Small intestine (tissue), 4 donors: ENCODE results near the gene UBL4A. TPM values are rescaled to one million over a fixed set of nuclear protein-coding genes. Genes with fewer than 3 reads are reported as not detected.

Source experiments
- polyA plus RNA-seq, 4 donors: library from polyadenylated mRNA; stranded (reverse) in 3 of 4; unstranded in 1 of 4; fragments of 200-250 nt in 3 of 4; fragments of 120-200 nt in 1 of 4; gene quantifications; one replicate each; pipeline versions ENCODE4 v1.2.1 to v1.2.3, GENCODE V29; 2013
- donor health status: healthy with polysubstance abuse.
- donor health status: Bipolar disorder and iron deficiency.
- donor health status: healthy.

The UBL4A gene
- polyA plus RNA-seq, 4 donors, result 23.8 to 32.3 (median 28.3) TPM

Other genes starting within 250 kb of the UBL4A start
- gene OPN1MW3, start 229.0 kb downstream of the UBL4A start, polyA plus RNA-seq, result not detected
- gene TEX28, start 191.5 kb downstream of the UBL4A start, polyA plus RNA-seq, result not detected
- gene TKTL1, start 190.8 kb downstream of the UBL4A start, polyA plus RNA-seq, result under 1 TPM in 2 of 4 donors, not detected in 2; 0.12 to 0.18 TPM
- gene FLNA, start 112.0 kb downstream of the UBL4A start, polyA plus RNA-seq, result 100 to 1,000 TPM in 1 of 4 donors, 10 to 100 TPM in 3; 19.2 to 251 (median 73.8) TPM
- 10 to 100 TPM; 37.6 to 82.3 (median 55.6) TPM for gene EMD, start 107.3 kb downstream of the UBL4A start, polyA plus RNA-seq
- 1,000 to 10,000 TPM; 3,043 to 5,653 (median 5,166) TPM for gene RPL10, start 88.2 kb downstream of the UBL4A start, polyA plus RNA-seq
- 10 to 100 TPM; 17.0 to 27.4 (median 21.7) TPM for gene DNASE1L1, start 77.4 kb downstream of the UBL4A start, polyA plus RNA-seq
- gene TAFAZZIN, start 75.1 kb downstream of the UBL4A start, polyA plus RNA-seq, result 10 to 100 TPM; 31.8 to 78.3 (median 50.8) TPM
- 100 to 1,000 TPM in 1 of 4 donors, 10 to 100 TPM in 3; 34.0 to 157 (median 57.4) TPM for gene ATP6AP1, start 57.9 kb downstream of the UBL4A start, polyA plus RNA-seq
- gene GDI1, start 49.5 kb downstream of the UBL4A start, polyA plus RNA-seq, result 10 to 100 TPM; 59.2 to 76.5 (median 62.6) TPM
- gene FAM50A, start 42.5 kb downstream of the UBL4A start, polyA plus RNA-seq, result 100 to 1,000 TPM in 2 of 4 donors, 10 to 100 TPM in 2; 64.5 to 181 (median 119) TPM
- gene PLXNA3, start 28.3 kb downstream of the UBL4A start, polyA plus RNA-seq, result 10 to 100 TPM in 2 of 4 donors, 1 to 10 TPM in 2; 3.2 to 30.1 (median 9.6) TPM
- gene LAGE3, start 7.3 kb downstream of the UBL4A start, polyA plus RNA-seq, result 10 to 100 TPM in 3 of 4 donors, 1 to 10 TPM in 1; 8.1 to 26.6 (median 21.8) TPM
- gene SLC10A3, start 4.0 kb upstream of the UBL4A start, polyA plus RNA-seq, result 10 to 100 TPM; 11.6 to 22.2 (median 15.8) TPM
- 100 to 1,000 TPM in 2 of 4 donors, 10 to 100 TPM in 2; 45.6 to 123 (median 90.1) TPM for gene FAM3A, start 29.6 kb upstream of the UBL4A start, polyA plus RNA-seq
- 10 to 100 TPM; 10.5 to 23.4 (median 13.3) TPM for gene G6PD, start 60.2 kb upstream of the UBL4A start, polyA plus RNA-seq
- 10 to 100 TPM; 17.7 to 34.9 (median 27.7) TPM for gene IKBKG, start 61.0 kb upstream of the UBL4A start, polyA plus RNA-seq
- not detected for gene CTAG1A, start 98.5 kb upstream of the UBL4A start, polyA plus RNA-seq
- not detected for gene CTAG1B, start 132.7 kb upstream of the UBL4A start, polyA plus RNA-seq
- gene CTAG2, start 167.0 kb upstream of the UBL4A start, polyA plus RNA-seq, result 1 to 10 TPM in 1 of 4 donors, not detected in 3; 7.8 TPM